ENCODE measurements around the gene AGRP. TPM values are rescaled to one million over a fixed set of nuclear protein-coding genes. Genes with fewer than 3 reads are reported as not detected.

AGRP gene
- total and polyA plus RNA-seq, 2 of the 4 experiments (the other 2 are of a cell fraction) = not detected

DNA sequence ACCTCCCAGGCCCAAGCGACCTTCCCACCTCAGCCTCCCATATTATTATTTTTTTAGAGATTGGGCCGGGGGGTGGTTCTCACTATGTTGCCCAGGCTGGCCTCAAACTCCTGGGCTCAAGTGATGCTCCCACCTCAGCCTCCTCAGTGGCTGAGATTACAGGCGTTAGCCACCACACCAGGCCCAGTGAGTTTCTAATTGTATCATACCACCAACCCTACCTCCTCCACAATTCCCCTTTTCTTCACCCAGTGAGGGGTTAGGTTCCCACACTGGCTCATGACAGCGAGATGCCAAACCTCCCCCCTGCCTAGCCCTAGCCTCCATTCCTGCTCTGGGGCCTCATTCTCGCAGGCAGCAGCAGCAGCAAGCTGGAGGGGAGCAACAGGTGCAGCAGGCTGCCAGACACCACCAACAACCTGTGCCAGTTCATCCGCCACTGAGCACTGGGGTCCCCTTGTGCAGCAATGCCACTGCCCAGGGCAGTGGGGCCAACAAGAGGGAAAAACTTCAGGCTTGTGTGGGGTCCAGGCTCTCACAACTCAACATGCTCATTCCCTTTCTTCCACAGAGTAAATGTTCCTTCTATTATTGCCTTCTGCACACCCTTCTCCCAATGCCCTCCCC lies 11.5 kb downstream of the AGRP start (continued):
- TF ChIP-seq ELK1 (IDR thresholded peaks at IDR 0.05; ENCODE audit: borderline replicate concordance, low read depth, low read length) (no peak), CEBPB (IDR thresholded peaks at IDR 0.05; ENCODE audit: low read depth, low read length) (no peak), POLR2A (IDR thresholded peaks at IDR 0.05; ENCODE audit: low read depth, low read length) (no peak), SMC3 (IDR thresholded peaks at IDR 0.05; ENCODE audit: low read depth, low read length) (no peak)

DNA sequence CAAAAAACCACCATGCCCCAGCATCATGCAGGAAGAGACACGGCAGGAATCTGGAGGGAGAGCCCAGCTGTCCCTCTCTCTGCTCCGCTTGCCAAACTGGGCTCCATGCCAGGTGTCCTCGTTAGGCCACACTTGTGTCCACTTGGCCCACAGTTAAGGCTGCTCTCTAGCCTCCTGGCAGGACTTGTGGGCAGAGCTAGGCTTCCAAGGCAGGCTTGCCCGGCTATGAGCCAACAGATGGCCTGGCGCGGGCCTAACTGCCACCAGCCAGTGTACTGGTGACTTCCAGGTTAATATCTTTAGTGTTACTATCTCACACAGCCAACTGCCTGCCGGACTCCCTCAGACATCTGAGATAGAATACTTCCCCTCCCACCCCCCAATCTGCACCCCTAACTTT lies 13.0 kb downstream of the AGRP start:
- no peak overlapping the region for H2BK20ac ChIP-seq (ENCODE audit: low read depth, low read length)
- dilution Hi-C loops (cut with HindIII; ENCODE audit: low sequenced_read_pairs, unreplicated experiment) (no loop called here), in situ Hi-C loops (cut with MboI; ENCODE audit: low sequenced_read_pairs) (no loop called here), intact Hi-C loops (cut with micrococcal nuclease) (no loop called here)
- ChIA-PET CTCF (interaction anchor here (0.6 kb wide), 1 partner anchor 50 kb away, joined by 3 read pairs; no protein-coding TSS in a partner anchor), POLR2A (ENCODE audit: unreplicated experiment) (no interaction called here)
- peaks cover 5% of the 10 kb centered on the region for H3K4me1 ChIP-seq (ENCODE audit: control insufficient read depth, insufficient read depth, low read length)
- no peak overlapping the region for H3K9ac ChIP-seq (ENCODE audit: low read depth, low read length)
- no peak overlapping the region for H2AK9ac ChIP-seq (replicated peaks; ENCODE audit: low read depth, low read length, poor library complexity)
- H3K36me3 ChIP-seq (ENCODE audit: control insufficient read depth, insufficient read depth, low read length) = peaks cover 1% of the 10 kb centered on the region; the same call in 1 of the 2 replicates
- H2BK15ac ChIP-seq (ENCODE audit: low read depth, low read length) = no peak overlapping the region
- H3K18ac ChIP-seq (ENCODE audit: low read depth, low read length) = no peak overlapping the region
- no peak overlapping the region for H4K5ac ChIP-seq (ENCODE audit: low read depth, low read length)
- ATAC-seq (ENCODE audit: low read depth) = no peak
- DNase-seq = no peak
- no peak overlapping the region for H3K4me3 ChIP-seq (ENCODE audit: insufficient read depth, low read depth, low read length)
- H3K27me3 ChIP-seq (ENCODE audit: control insufficient read depth, insufficient read depth, low read length) = no peaks in the 10 kb centered on the region
- no peak overlapping the region for H4K8ac ChIP-seq (ENCODE audit: low read depth in 2 of 2, low read length in 2 of 2)
- H2AFZ ChIP-seq (replicated peaks; ENCODE audit: low read length, poor library complexity) = no peak overlapping the region
- H3K4me2 ChIP-seq (ENCODE audit: low read depth, low read length) = no peak overlapping the region
- no peak overlapping the region for H3K27ac ChIP-seq (ENCODE audit: insufficient read depth, low read length)
- H4K91ac ChIP-seq (ENCODE audit: insufficient read depth, low read depth, low read length) = no peak overlapping the region
- no TSS peak for BruUV-seq (replicated peaks)
- no peak overlapping the region for H2AK5ac ChIP-seq (ENCODE audit: low read depth, low read length)
- H2BK5ac ChIP-seq (ENCODE audit: low read depth, low read length, poor library complexity, severe bottlenecking) = no peak overlapping the region
- peaks cover 26% of the 10 kb centered on the region for H3K9me1 ChIP-seq (ENCODE audit: insufficient read depth, low read length)
- 61% methylated on average over 4 of the region's 7 CpGs; no CpG with 5 or more reads in 1 of the 2 experiments for WGBS, 2 experiments (ENCODE audit: extremely low coverage in 2 of 2, insufficient read length in 1 of 2)
- H2BK120ac ChIP-seq (ENCODE audit: low read depth, low read length) = no peak overlapping the region
- H3K56ac ChIP-seq (ENCODE audit: extremely low read depth, insufficient read depth, low read length) = no peak overlapping the region
- no peak overlapping the region for H3K23ac ChIP-seq (ENCODE audit: low read depth, low read length)
- H3K4ac ChIP-seq (ENCODE audit: low read depth, low read length) = no peak overlapping the region
- H4K20me1 ChIP-seq (ENCODE audit: insufficient read depth, low read length) = peaks cover 92% of the 10 kb centered on the region
- H3K14ac ChIP-seq (replicated peaks; ENCODE audit: low read depth, low read length) = no peak overlapping the region
- H3K79me1 ChIP-seq (ENCODE audit: low read depth in 1 of 2, low read length in 2 of 2) = peaks cover 28 to 86% of the 10 kb centered on the region in 2 experiments
- no peaks in the 10 kb centered on the region for H3K9me3 ChIP-seq (ENCODE audit: control insufficient read depth, insufficient read depth, low read length)
- TF ChIP-seq USF2 (IDR thresholded peaks at IDR 0.05; ENCODE audit: low read depth, low read length) (no peak), CHD1 (IDR thresholded peaks at IDR 0.05; ENCODE audit: low read depth, low read length) (no peak), RFX5 (IDR thresholded peaks at IDR 0.05; ENCODE audit: low read depth, low read length) (no peak), NFE2L2 (IDR thresholded peaks at IDR 0.05; ENCODE audit: low read depth, low read length) (no peak), MAFK (IDR thresholded peaks at IDR 0.05; ENCODE audit: low read depth, low read length) (no peak), POLR2A (IDR thresholded peaks at IDR 0.05; ENCODE audit: low read depth, low read length) (no peak), MAZ (IDR thresholded peaks at IDR 0.05; ENCODE audit: borderline replicate concordance, low read depth, low read length) (no peak), RCOR1 (IDR thresholded peaks at IDR 0.05; ENCODE audit: insufficient replicate concordance, low read length) (no peak), BHLHE40 (IDR thresholded peaks at IDR 0.05; ENCODE audit: low read depth, low read length) (no peak), FOS (IDR thresholded peaks at IDR 0.05; ENCODE audit: low read depth, low read length) (no peak)
- TF ChIP-seq, protein P1, sequence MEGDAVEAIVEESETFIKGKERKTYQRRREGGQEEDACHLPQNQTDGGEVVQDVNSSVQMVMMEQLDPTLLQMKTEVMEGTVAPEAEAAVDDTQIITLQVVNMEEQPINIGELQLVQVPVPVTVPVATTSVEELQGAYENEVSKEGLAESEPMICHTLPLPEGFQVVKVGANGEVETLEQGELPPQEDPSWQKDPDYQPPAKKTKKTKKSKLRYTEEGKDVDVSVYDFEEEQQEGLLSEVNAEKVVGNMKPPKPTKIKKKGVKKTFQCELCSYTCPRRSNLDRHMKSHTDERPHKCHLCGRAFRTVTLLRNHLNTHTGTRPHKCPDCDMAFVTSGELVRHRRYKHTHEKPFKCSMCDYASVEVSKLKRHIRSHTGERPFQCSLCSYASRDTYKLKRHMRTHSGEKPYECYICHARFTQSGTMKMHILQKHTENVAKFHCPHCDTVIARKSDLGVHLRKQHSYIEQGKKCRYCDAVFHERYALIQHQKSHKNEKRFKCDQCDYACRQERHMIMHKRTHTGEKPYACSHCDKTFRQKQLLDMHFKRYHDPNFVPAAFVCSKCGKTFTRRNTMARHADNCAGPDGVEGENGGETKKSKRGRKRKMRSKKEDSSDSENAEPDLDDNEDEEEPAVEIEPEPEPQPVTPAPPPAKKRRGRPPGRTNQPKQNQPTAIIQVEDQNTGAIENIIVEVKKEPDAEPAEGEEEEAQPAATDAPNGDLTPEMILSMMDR (conservative IDR thresholded peaks at IDR 0.05; ENCODE audit: low read depth, low read length) = no peak
